H9 (cell line): ENCODE measurements around the gene MDFI. TPM values are rescaled to one million over a fixed set of nuclear protein-coding genes. Genes with fewer than 3 reads are reported as not detected.

Experiments used
- DNase-seq: peaks from one replicate; pipeline ENCODE4 v3.0.0-alpha.2; 2017
- H2AFZ ChIP-seq: one replicate; pipeline ENCODE4 v1.6.1; 2013; ENCODE audit warnings: mild to moderate bottlenecking, low read length, control low read depth, moderate library complexity
- H2AK5ac ChIP-seq: 2 replicates; pipeline ENCODE4 v1.6.1; 2013; ENCODE audit warnings: low read length, control low read depth, mixed read lengths; ENCODE audit not compliant: insufficient read length
- H2BK120ac ChIP-seq: one replicate; pipeline ENCODE4 v1.6.1; 2013; ENCODE audit warnings: low read depth, mild to moderate bottlenecking, low read length, control low read depth, inconsistent platforms; ENCODE audit not compliant: poor library complexity, severe bottlenecking
- H2BK12ac ChIP-seq: 2 replicates; pipeline ENCODE4 v1.6.1; 2013; ENCODE audit warnings: low read length, control low read depth, mixed read lengths, low read depth; ENCODE audit not compliant: insufficient read length
- H2BK15ac ChIP-seq: 2 replicates; pipeline ENCODE4 v1.6.1; 2013; ENCODE audit warnings: low read depth, low read length, control low read depth
- H2BK20ac ChIP-seq: one replicate; pipeline ENCODE4 v1.6.1; 2013; ENCODE audit warnings: low read depth, mild to moderate bottlenecking, low read length, control low read depth, inconsistent platforms; ENCODE audit not compliant: poor library complexity, severe bottlenecking
- H2BK5ac ChIP-seq: 2 replicates; pipeline ENCODE4 v1.6.1; 2013; ENCODE audit warnings: low read length, control low read depth, mixed read lengths; ENCODE audit not compliant: insufficient read length
- H3K14ac ChIP-seq: 2 replicates; pipeline ENCODE4 v1.6.1; 2013; ENCODE audit warnings: low read length, control low read depth; ENCODE audit not compliant: insufficient read depth
- H3K18ac ChIP-seq: 2 replicates; pipeline ENCODE4 v1.6.1; 2013; ENCODE audit warnings: low read depth, mild to moderate bottlenecking, mixed read lengths, low read length, control low read depth; ENCODE audit not compliant: insufficient read length
- H3K23ac ChIP-seq: 2 replicates; pipeline ENCODE4 v1.6.1; 2013; ENCODE audit warnings: low read length, control low read depth, mixed read lengths, low read depth; ENCODE audit not compliant: insufficient read length
- H3K23me2 ChIP-seq: 2 replicates; pipeline ENCODE4 v1.6.1; 2013; ENCODE audit warnings: low read depth, mild to moderate bottlenecking, mixed read lengths, low read length, control low read depth; ENCODE audit not compliant: insufficient read length, poor library complexity, severe bottlenecking
- H3K27ac ChIP-seq: 2 replicates; pipeline ENCODE4 v1.5.1; 2013; ENCODE audit warnings: low read length, control low read depth, mixed read lengths, low read depth; ENCODE audit not compliant: insufficient read length
- H3K27me3 ChIP-seq: 2 replicates; pipeline ENCODE4 v1.6.1; 2013; ENCODE audit warnings: low read length, control low read depth, inconsistent platforms; ENCODE audit not compliant: insufficient read depth
- H3K4ac ChIP-seq: 2 replicates; pipeline ENCODE4 v1.6.1; 2013; ENCODE audit warnings: low read depth, mild to moderate bottlenecking, control low read depth, inconsistent platforms, low read length, moderate library complexity
- H3K4me1 ChIP-seq: 2 replicates; pipeline ENCODE4 v1.6.1; 2013; ENCODE audit warnings: low read length, control low read depth, inconsistent platforms; ENCODE audit not compliant: insufficient read depth
- H3K4me2 ChIP-seq: 2 replicates; pipeline ENCODE4 v1.6.1; 2013; ENCODE audit warnings: low read length, control low read depth, mixed read lengths; ENCODE audit not compliant: insufficient read length, insufficient read depth
- H3K56ac ChIP-seq: 2 replicates; pipeline ENCODE4 v1.6.1; 2013; ENCODE audit warnings: low read depth, mild to moderate bottlenecking, mixed read lengths, low read length, control low read depth; ENCODE audit not compliant: insufficient read length
- H3K79me1 ChIP-seq: 2 replicates; pipeline ENCODE4 v1.6.1; 2013; ENCODE audit warnings: low read depth, mild to moderate bottlenecking, moderate library complexity, low read length, control low read depth, inconsistent platforms; ENCODE audit not compliant: insufficient read depth, poor library complexity, severe bottlenecking
- H3K79me2 ChIP-seq: 2 replicates; pipeline ENCODE4 v1.6.1; 2013; ENCODE audit warnings: low read length, control low read depth, inconsistent platforms; ENCODE audit not compliant: insufficient read depth
- H3K9ac ChIP-seq: 2 replicates; pipeline ENCODE4 v1.6.1; 2013; ENCODE audit warnings: low read length, control low read depth, mixed read lengths; ENCODE audit not compliant: insufficient read length; ENCODE audit errors: extremely low read depth
- H3K9me3 ChIP-seq: one replicate; pipeline ENCODE4 v1.6.1; 2013; ENCODE audit warnings: low read depth, low read length, inconsistent platforms; ENCODE audit not compliant: control insufficient read depth
- H3T11ph ChIP-seq: one replicate; pipeline ENCODE4 v1.6.1; 2013; ENCODE audit warnings: mild to moderate bottlenecking, low read length, control low read depth, inconsistent platforms
- H4K20me1 ChIP-seq: one replicate; pipeline ENCODE4 v1.6.1; 2013; ENCODE audit not compliant: control insufficient read depth, insufficient read length, insufficient read depth
- H4K5ac ChIP-seq: 2 replicates; pipeline ENCODE4 v1.6.1; 2013; ENCODE audit warnings: low read depth, mild to moderate bottlenecking, mixed read lengths, low read length, control low read depth; ENCODE audit not compliant: insufficient read length
- H4K8ac ChIP-seq: replicated peaks from 2 replicates; pipeline ENCODE4 v1.6.1; 2013; ENCODE audit warnings: low read length, control low read depth, mixed read lengths, low read depth; ENCODE audit not compliant: insufficient read length
- H4K91ac ChIP-seq: 2 replicates; pipeline ENCODE4 v1.6.1; 2013; ENCODE audit warnings: low read depth, mild to moderate bottlenecking, moderate library complexity, mixed read lengths, low read length, control low read depth; ENCODE audit not compliant: insufficient read length
- H3K27ac Mint-ChIP-seq, 3 experiments: 2 replicates in 2 of 3; 3 replicates in 1 of 3; pipeline ENCODE4 v1.8.0; 2020 to 2021; ENCODE audit warnings: mixed read lengths in 3 of 3, mild to moderate bottlenecking in 1 of 3, moderate library complexity in 1 of 3
- H3K27me3 Mint-ChIP-seq: 2 replicates; pipeline ENCODE4 v1.8.0; 2021; ENCODE audit warnings: low read depth, mild to moderate bottlenecking, moderate library complexity, mixed read lengths
- H3K36me3 Mint-ChIP-seq, 3 experiments: 2 replicates in 2 of 3; 3 replicates in 1 of 3; pipeline ENCODE4 v1.8.0; 2020 to 2021; ENCODE audit warnings: low read depth in 3 of 3, mixed read lengths in 3 of 3; ENCODE audit not compliant: insufficient read depth in 1 of 3
- H3K4me1 Mint-ChIP-seq, 2 experiments: 2 replicates each; pipeline ENCODE4 v1.8.0; 2020; ENCODE audit warnings: mixed read lengths in 2 of 2
- H3K4me3 Mint-ChIP-seq, 2 experiments: 2 replicates in 1 of 2; 3 replicates in 1 of 2; pipeline ENCODE4 v1.8.0; 2020 to 2021; ENCODE audit warnings: mild to moderate bottlenecking in 2 of 2, mixed read lengths in 2 of 2, moderate library complexity in 1 of 2
- H3K9me3 Mint-ChIP-seq, 2 experiments: 2 replicates in 1 of 2; 3 replicates in 1 of 2; pipeline ENCODE4 v1.8.0; 2020; ENCODE audit warnings: mild to moderate bottlenecking in 2 of 2, mixed read lengths in 2 of 2, moderate library complexity in 1 of 2
- CTCF ChIP-seq: fragments of 200-600 bp; sonication (generic); conservative IDR thresholded peaks from 3 replicates; pipeline ENCODE4 v1.8.0; 2021; ENCODE audit warnings: antibody characterized with exemption, mild to moderate bottlenecking
- WGBS: extraction: QIAGEN DNeasy Blood & Tissue Kit; methylation state at CpG from one replicate; pipeline ENCODE4 v1.1.7; 2013; ENCODE audit warnings: missing lambda C conversion rate, low lambda C conversion rate, mixed read lengths; ENCODE audit not compliant: insufficient read length; ENCODE audit errors: extremely low coverage; 5-methylcytosine and 5-hydroxymethylcytosine counted together
- total RNA-seq: library from RNA; stranded (reverse); gene quantifications from 2 replicates; pipeline ENCODE4 v1.2.1, GENCODE V29; 2021

The MDFI gene
- total RNA-seq, 1 experiment from 2014 or later = 45.0 TPM

GRCh38 chr6:41653691-41654090, 15.4 kb downstream of the MDFI start:
- Histone ChIP-seq H3K23me2 (no peaks in the 10 kb centered on the region), H2BK12ac (no peak overlapping the region), H3K9me3 (no peaks in the 10 kb centered on the region), H3K79me1 (no peaks in the 10 kb centered on the region), H3T11ph (no peak overlapping the region), H3K79me2 (no peaks in the 10 kb centered on the region), H4K8ac (no peak overlapping the region), H3K4ac (no peak overlapping the region), H2AK5ac (no peak overlapping the region), H4K91ac (no peak overlapping the region), H3K27ac (no peak overlapping the region), H3K4me2 (no peak overlapping the region), H3K23ac (no peak overlapping the region), H3K27me3 (no peaks in the 10 kb centered on the region), H4K5ac (no peak overlapping the region), H3K56ac (no peak overlapping the region), H2AFZ (no peak overlapping the region), H2BK120ac (no peak overlapping the region), H3K14ac (no peak overlapping the region), H2BK20ac (no peak overlapping the region), H4K20me1 (no peaks in the 10 kb centered on the region), H2BK15ac (no peak overlapping the region), H3K18ac (no peak overlapping the region), H2BK5ac (no peak overlapping the region), H3K9ac (no peak overlapping the region), H3K4me1 (no peaks in the 10 kb centered on the region)
- Mint-ChIP-seq H3K4me1 (peaks cover 9 to 18% of the 10 kb centered on the region in 2 experiments; a peak in 3 of 4 replicates), H3K4me3 (no peak overlapping the region), H3K9me3 (no peaks in the 10 kb centered on the region), H3K36me3 (peaks cover 14 to 35% (median 17%) of the 10 kb centered on the region in 3 experiments; a peak in 5 of 7 replicates), H3K27me3 (peaks cover 13% of the 10 kb centered on the region), H3K27ac (no peak overlapping the region)
- TF ChIP-seq CTCF = no peak
- WGBS = no CpG with 5 or more reads among the region's 5 CpGs
- no peak for DNase-seq
